GM18858 (cell line): ENCODE results near the gene CISH.
A peak's percentile ranks its signal among the peaks of the same experiment; 100 is the strongest.

Experiments
- ATAC-seq: cut with Tn5 transposase; IDR thresholded peaks from one replicate; pipeline ENCODE4 v1.9.1; 2021; ENCODE audit not compliant: unreplicated experiment

Gene CISH

GRCh38 chr3:50573566-50574443 lies 37.8 kb downstream of the CISH start:
- no peak for ATAC-seq

GRCh38 chr3:50572801-50573371 lies 38.7 kb downstream of the CISH start:
- ATAC-seq = no peak

- no peak for ATAC-seq
Measured at GRCh38 chr3:50572158-50572557, 39.4 kb downstream of the CISH start.

- ATAC-seq = no peak
Measured at GRCh38 chr3:50571486-50571885, 40.1 kb downstream of the CISH start.

GRCh38 chr3:50570508-50571279 lies 40.9 kb downstream of the CISH start:
- ATAC-seq = no peak

- peak; percentile 36 for ATAC-seq
Measured at GRCh38 chr3:50568947-50569749, 42.4 kb downstream of the CISH start, which contains the start of gene HEMK1. Gene HEMK1 (plus strand): TSS chr3:50569522. CDS start chr3:50571105, 1,583 bp downstream.

GRCh38 chr3:50567386-50568167 lies 44.0 kb downstream of the CISH start, which contains the start of gene C3orf18:
Gene C3orf18 (minus strand): TSS chr3:50567747. CDS start chr3:50565699, 2,048 bp downstream.
- peak; percentile 81 for ATAC-seq

GRCh38 chr3:50567011-50567385 lies 44.6 kb downstream of the CISH start:
- no peak for ATAC-seq

- no peak for ATAC-seq
Measured at GRCh38 chr3:50564321-50564720, 47.3 kb downstream of the CISH start.

- ATAC-seq = no peak
Measured at GRCh38 chr3:50563867-50564266, 47.7 kb downstream of the CISH start.

- ATAC-seq = no peak
Measured at GRCh38 chr3:50562861-50563260, 48.7 kb downstream of the CISH start.

- no peak for ATAC-seq
Measured at GRCh38 chr3:50559702-50560101, 51.9 kb downstream of the CISH start.

- no peak for ATAC-seq
Measured at GRCh38 chr3:50557915-50558314, 53.7 kb downstream of the CISH start.

GRCh38 chr3:50557106-50557505 lies 54.5 kb downstream of the CISH start:
- ATAC-seq = no peak
